Measurements from ENCODE around the gene KCNA3. TPM values are rescaled to one million over a fixed set of nuclear protein-coding genes. Genes with fewer than 3 reads are reported as not detected.
A peak's percentile ranks its signal among the peaks of the same experiment; 100 is the strongest.

KCNA3 gene
- total and polyA plus RNA-seq, 2 of the 4 experiments (the other 2 are of a cell fraction) = under 0.01 to 0.09 TPM

GRCh38 chr1:110634455-110635311, 40.1 kb downstream of the KCNA3 start:
- in situ Hi-C loops (cut with MboI; ENCODE audit: low sequenced_read_pairs) = loop anchor here (5.0 kb wide), 1 partner anchor 133 kb away; no protein-coding TSS in a partner anchor
- TF ChIP-seq NFE2L2 (IDR thresholded peaks at IDR 0.05; ENCODE audit: low read depth, low read length) (no peak), FOS (IDR thresholded peaks at IDR 0.05; ENCODE audit: low read depth, low read length) (no peak), MAZ (IDR thresholded peaks at IDR 0.05; ENCODE audit: borderline replicate concordance, low read depth, low read length) (no peak), RAD21 (IDR thresholded peaks at IDR 0.05; ENCODE audit: low read length) (no peak), MAFK (IDR thresholded peaks at IDR 0.05; ENCODE audit: low read depth, low read length) (no peak), USF2 (IDR thresholded peaks at IDR 0.05; ENCODE audit: low read depth, low read length) (no peak), CHD1 (IDR thresholded peaks at IDR 0.05; ENCODE audit: low read depth, low read length) (no peak), RFX5 (IDR thresholded peaks at IDR 0.05; ENCODE audit: low read depth, low read length) (no peak), BHLHE40 (IDR thresholded peaks at IDR 0.05; ENCODE audit: low read depth, low read length) (no peak), SMC3 (IDR thresholded peaks at IDR 0.05; ENCODE audit: low read depth, low read length) (no peak), MXI1 (IDR thresholded peaks at IDR 0.05; ENCODE audit: borderline replicate concordance, low read depth, low read length) (no peak)
- Histone ChIP-seq H2BK5ac (ENCODE audit: low read depth, low read length, poor library complexity, severe bottlenecking) (no peak overlapping the region), H3K14ac (replicated peaks; ENCODE audit: low read depth, low read length) (no peak overlapping the region), H3K9ac (ENCODE audit: low read depth, low read length) (no peak overlapping the region), H3K4me3 (ENCODE audit: insufficient read depth, low read depth, low read length) (no peak overlapping the region), H2AFZ (replicated peaks; ENCODE audit: low read length, poor library complexity) (no peak overlapping the region), H3K9me3 (ENCODE audit: control insufficient read depth, insufficient read depth, low read length) (no peaks in the 10 kb centered on the region), H3K4ac (ENCODE audit: low read depth, low read length) (peak overlapping the region; percentile 29; the same call in 1 of the 2 replicates), H3K23ac (ENCODE audit: low read depth, low read length) (no peak overlapping the region), H2BK20ac (ENCODE audit: low read depth, low read length) (no peak overlapping the region), H3K79me1 (ENCODE audit: low read depth in 1 of 2, low read length in 2 of 2) (no peaks in the 10 kb centered on the region), H3K9me1 (ENCODE audit: insufficient read depth, low read length) (no peaks in the 10 kb centered on the region), H2AK9ac (replicated peaks; ENCODE audit: low read depth, low read length, poor library complexity) (no peak overlapping the region), H3K36me3 (ENCODE audit: control insufficient read depth, insufficient read depth, low read length) (no peaks in the 10 kb centered on the region), H2AK5ac (ENCODE audit: low read depth, low read length) (0 out of 2 replicates have a peak overlapping the region, but pooled peaks have one; percentile 35), H3K56ac (ENCODE audit: extremely low read depth, insufficient read depth, low read length) (no peak overlapping the region), H2BK120ac (ENCODE audit: low read depth, low read length) (no peak overlapping the region), H4K5ac (ENCODE audit: low read depth, low read length) (no peak overlapping the region), H4K20me1 (ENCODE audit: insufficient read depth, low read length) (no peaks in the 10 kb centered on the region), H3K18ac (ENCODE audit: low read depth, low read length) (no peak overlapping the region; the same call in 1 of the 2 replicates), H3K4me2 (ENCODE audit: low read depth, low read length) (no peak overlapping the region), H3K27ac (ENCODE audit: insufficient read depth, low read length) (no peak overlapping the region), H4K8ac (ENCODE audit: low read depth in 2 of 2, low read length in 2 of 2) (no peak overlapping the region; a peak in 1 of 4 replicates), H3K27me3 (ENCODE audit: control insufficient read depth, insufficient read depth, low read length) (peaks cover 9% of the 10 kb centered on the region; the same call in 1 of the 2 replicates), H3K4me1 (ENCODE audit: control insufficient read depth, insufficient read depth, low read length) (peaks cover 3% of the 10 kb centered on the region; the same call in 1 of the 2 replicates), H4K91ac (ENCODE audit: insufficient read depth, low read depth, low read length) (peak overlapping the region; percentile 39; the same call in 1 of the 2 replicates), H2BK15ac (ENCODE audit: low read depth, low read length) (0 out of 3 replicates have a peak overlapping the region, but pooled peaks have one; percentile 9)
- no TSS peak for BruUV-seq (replicated peaks)
- ATAC-seq (ENCODE audit: low read depth) (peak; percentile 64), DNase-seq (peak; percentile 76)
- intact Hi-C loops (cut with micrococcal nuclease) = no loop called here
- ChIA-PET POLR2A (ENCODE audit: unreplicated experiment) (no interaction called here), CTCF (no interaction called here)
- dilution Hi-C loops (cut with HindIII; ENCODE audit: low sequenced_read_pairs, unreplicated experiment) = no loop called here
- WGBS, 2 experiments (ENCODE audit: extremely low coverage in 2 of 2, insufficient read length in 1 of 2) = 24% methylated on average over 3 of the region's 7 CpGs; no CpG with 5 or more reads in 1 of the 2 experiments
